GM21529 (cell line): ENCODE results near the gene PCDHA7.
"Not testable (repeated sequence)": the region's sequence is repeated elsewhere in the genome, so short reads cannot be mapped to it uniquely, and the experiment has no call there.

Experiments
- ATAC-seq: cut with Tn5 transposase; IDR thresholded peaks from one replicate; pipeline ENCODE4 v1.9.1; 2021; ENCODE audit not compliant: unreplicated experiment

The PCDHA7 gene, protein sequence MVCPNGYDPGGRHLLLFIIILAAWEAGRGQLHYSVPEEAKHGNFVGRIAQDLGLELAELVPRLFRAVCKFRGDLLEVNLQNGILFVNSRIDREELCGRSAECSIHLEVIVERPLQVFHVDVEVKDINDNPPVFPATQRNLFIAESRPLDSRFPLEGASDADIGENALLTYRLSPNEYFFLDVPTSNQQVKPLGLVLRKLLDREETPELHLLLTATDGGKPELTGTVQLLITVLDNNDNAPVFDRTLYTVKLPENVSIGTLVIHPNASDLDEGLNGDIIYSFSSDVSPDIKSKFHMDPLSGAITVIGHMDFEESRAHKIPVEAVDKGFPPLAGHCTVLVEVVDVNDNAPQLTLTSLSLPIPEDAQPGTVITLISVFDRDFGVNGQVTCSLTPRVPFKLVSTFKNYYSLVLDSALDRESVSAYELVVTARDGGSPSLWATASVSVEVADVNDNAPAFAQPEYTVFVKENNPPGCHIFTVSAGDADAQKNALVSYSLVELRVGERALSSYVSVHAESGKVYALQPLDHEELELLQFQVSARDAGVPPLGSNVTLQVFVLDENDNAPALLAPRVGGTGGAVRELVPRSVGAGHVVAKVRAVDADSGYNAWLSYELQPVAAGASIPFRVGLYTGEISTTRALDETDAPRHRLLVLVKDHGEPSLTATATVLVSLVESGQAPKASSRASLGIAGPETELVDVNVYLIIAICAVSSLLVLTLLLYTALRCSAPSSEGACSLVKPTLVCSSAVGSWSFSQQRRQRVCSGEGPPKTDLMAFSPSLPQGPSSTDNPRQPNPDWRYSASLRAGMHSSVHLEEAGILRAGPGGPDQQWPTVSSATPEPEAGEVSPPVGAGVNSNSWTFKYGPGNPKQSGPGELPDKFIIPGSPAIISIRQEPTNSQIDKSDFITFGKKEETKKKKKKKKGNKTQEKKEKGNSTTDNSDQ

GRCh38 chr5:140833993-140834392, at the start of gene PCDHA7:
PCDHA7 (plus strand) TSS chr5:140834269; CDS start chr5:140834384, 115 bp downstream.
- no peak for ATAC-seq

GRCh38 chr5:140785905-140786686, 48.0 kb upstream of the PCDHA7 start, which contains the start of gene PCDHA1:
PCDHA1 (plus strand) TSS chr5:140786140.
- ATAC-seq: no peak

DNA sequence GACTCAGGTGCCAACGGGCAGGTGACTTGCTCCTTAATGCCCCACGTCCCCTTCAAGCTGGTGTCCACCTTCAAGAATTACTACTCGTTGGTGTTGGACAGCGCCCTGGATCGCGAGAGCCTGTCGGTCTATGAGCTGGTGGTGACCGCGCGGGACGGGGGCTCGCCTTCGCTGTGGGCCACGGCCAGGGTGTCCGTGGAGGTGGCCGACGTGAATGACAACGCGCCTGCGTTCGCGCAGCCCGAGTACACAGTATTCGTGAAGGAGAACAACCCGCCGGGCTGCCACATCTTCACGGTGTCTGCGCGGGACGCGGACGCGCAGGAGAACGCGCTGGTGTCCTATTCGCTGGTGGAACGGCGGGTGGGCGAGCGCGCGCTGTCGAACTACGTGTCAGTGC, 46.6 kb upstream of the PCDHA7 start:
- ATAC-seq: not testable (repeated sequence)

GRCh38 chr5:140787849-140788504, 46.1 kb upstream of the PCDHA7 start:
- not testable (repeated sequence) for ATAC-seq

DNA sequence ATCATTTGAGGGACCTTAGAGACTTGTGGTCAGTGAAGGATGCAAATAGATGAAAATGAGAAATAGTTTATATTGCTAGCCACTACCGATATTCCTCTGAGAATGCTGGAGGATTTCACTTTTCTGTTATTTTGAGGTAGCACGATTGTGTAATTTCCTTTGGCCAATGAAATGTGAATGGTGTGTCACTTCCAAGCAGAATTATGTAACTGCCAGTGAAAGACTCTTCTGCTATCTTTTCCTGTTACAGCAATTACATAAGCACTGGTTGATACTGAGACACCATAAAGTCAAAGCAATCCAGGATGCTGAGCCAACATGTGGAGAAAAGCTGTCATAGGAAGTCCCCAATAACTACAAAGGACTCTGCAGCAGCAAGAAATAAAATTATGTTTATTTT, 43.0 kb upstream of the PCDHA7 start:
- no peak for ATAC-seq

DNA sequence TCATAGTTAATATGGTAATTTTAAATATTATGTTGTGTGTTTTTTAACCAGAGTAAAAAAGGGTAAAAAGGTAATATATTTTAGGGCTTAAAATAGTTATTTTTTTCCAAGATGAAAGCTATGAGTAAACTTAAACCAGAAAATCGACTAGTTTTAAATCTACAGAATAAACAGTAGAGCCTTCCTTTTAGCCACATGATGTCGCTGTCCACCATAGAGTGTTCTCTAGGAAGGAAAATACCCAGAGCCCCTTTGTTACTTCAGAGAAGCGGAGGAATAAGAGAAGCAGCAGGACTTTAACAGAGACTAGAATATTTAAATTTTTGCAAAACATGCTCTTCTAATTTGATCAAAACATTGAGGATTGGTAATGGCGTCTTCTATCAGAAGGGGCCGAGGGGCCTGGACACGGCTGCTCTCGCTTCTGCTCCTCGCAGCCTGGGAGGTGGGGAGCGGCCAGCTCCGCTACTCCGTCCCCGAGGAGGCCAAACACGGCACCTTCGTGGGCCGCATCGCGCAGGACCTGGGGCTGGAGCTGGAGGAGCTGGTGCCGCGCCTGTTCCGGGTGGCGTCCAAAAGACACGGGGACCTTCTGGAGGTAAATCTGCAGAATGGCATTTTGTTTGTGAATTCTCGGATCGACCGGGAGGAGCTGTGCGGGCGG, 39.3 kb upstream of the PCDHA7 start, which contains the start of gene PCDHA2:
Gene PCDHA2 (plus strand): TSS at position 258 of the 664 bp plus-strand sequence.
- no peak for ATAC-seq

DNA sequence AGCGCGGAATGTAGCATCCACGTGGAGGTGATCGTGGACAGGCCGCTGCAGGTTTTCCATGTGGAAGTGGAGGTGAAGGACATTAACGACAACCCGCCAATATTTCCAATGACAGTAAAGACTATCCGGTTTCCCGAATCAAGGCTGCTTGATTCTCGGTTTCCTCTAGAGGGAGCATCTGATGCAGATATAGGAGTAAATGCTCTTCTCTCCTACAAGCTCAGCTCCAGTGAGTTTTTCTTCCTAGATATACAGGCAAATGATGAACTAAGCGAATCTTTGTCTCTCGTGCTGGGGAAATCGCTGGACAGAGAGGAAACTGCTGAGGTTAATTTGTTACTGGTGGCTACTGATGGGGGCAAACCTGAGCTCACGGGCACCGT, 38.8 kb upstream of the PCDHA7 start:
- ATAC-seq: no peak

- not testable (repeated sequence) for ATAC-seq
Measured at GRCh38 chr5:140796072-140796717, 37.9 kb upstream of the PCDHA7 start.

- ATAC-seq: no peak
Measured at GRCh38 chr5:140796718-140797095, 37.4 kb upstream of the PCDHA7 start.

DNA sequence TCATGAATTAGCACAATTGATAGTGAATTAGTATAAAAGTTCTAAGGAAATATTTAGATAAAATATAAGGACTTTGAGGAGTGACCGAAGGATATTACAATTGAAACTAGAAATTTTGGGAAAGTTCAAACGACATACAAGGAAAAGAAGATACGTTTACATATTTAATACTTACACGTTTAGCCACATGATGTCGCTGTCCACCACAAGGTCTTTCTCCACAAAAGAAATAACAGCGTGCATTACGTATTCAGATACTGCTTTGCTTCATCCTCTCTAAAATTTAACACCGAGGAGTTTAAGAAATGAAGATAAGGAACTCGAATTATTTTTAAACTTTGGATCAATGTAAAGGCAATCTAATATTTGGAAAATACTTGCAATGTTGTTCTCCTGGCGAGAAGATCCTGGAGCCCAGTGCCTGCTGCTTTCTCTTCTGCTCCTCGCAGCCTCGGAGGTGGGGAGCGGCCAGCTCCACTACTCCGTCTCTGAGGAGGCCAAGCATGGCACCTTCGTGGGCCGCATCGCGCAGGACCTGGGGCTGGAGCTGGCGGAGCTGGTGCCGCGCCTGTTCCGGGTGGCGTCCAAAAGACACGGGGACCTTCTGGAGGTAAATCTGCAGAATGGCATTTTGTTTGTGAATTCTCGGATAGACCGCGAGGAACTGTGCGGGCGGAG, 33.1 kb upstream of the PCDHA7 start, which contains the start of gene PCDHA3:
Gene PCDHA3 (plus strand): TSS at position 242 of the 678 bp plus-strand sequence.
- no peak for ATAC-seq

GRCh38 chr5:140801494-140801841, 32.6 kb upstream of the PCDHA7 start:
- ATAC-seq: no peak

- ATAC-seq: not testable (repeated sequence)
Measured at GRCh38 chr5:140802381-140802780, 31.7 kb upstream of the PCDHA7 start.

- ATAC-seq: no peak
Measured at GRCh38 chr5:140802781-140803271, 31.2 kb upstream of the PCDHA7 start.

DNA sequence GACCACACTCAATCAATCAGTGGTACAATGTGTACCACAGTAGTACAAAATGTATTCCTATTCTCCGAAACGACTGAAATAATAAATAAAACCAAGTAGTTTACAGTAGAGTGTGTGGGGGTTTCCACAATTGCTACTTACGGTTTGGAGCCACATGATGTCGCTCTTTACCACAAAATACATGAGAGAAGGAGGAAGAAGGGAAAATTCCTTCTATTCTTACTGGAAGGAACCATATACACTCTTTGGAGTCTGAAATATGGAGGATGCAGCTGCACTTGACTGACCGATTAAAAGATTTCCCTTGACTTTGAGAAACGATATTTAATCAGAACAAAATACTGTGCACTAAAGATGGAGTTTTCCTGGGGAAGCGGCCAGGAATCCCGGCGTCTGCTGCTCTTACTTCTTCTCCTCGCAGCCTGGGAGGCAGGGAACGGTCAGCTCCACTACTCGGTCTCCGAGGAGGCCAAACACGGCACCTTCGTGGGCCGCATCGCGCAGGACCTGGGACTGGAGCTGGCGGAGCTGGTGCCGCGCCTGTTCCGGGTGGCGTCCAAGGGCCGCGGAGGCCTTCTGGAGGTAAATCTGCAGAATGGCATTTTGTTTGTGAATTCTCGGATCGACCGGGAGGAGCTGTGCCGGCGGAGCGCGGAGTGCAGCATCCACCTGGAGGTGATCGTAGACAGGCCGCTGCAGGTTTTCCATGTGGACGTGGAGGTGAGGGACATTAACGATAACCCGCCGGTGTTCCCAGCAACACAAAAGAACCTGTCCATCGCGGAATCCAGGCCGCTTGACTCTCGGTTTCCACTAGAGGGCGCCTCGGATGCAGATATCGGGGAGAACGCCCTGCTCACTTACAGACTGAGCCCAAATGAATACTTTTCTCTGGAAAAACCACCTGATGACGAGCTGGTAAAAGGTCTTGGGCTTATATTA, 27.0 kb upstream of the PCDHA7 start, which contains the start of gene PCDHA4:
Gene PCDHA4 (plus strand): TSS at position 235 of the 942 bp plus-strand sequence.
- no peak for ATAC-seq

DNA sequence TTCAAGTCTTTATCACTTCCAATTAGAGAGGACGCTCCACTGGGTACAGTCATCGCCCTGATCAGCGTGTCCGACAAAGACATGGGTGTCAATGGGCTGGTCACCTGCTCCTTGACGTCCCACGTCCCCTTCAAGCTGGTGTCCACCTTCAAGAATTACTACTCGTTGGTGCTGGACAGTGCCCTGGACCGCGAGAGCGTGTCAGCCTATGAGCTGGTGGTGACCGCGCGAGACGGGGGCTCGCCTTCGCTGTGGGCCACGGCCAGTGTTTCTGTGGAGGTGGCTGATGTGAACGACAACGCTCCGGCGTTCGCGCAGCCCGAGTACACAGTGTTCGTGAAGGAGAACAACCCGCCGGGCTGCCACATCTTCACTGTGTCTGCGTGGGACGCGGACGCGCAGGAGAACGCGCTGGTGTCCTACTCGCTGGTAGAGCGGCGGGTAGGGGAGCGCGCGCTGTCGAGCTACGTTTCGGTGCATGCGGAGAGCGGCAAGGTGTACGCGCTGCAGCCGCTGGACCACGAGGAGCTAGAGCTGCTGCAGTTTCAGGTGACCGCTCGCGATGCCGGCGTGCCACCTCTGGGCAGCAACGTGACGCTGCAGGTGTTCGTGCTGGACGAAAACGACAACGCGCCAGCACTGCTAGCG, 25.7 kb upstream of the PCDHA7 start:
- ATAC-seq: not testable (repeated sequence)

DNA sequence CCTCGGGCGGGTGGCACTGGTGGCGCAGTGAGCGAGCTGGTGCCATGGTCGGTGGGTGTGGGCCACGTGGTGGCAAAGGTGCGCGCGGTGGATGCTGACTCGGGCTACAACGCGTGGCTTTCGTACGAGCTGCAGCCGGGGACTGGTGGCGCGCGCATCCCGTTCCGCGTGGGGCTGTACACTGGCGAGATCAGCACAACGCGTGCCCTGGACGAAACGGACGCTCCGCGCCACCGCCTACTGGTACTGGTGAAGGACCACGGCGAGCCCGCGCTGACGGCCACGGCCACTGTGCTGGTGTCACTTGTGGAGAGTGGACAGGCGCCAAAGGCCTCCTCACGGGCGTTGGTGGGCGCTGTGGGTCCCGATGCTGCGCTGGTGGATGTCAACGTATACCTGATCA, 25.2 kb upstream of the PCDHA7 start:
- no peak for ATAC-seq
